Activated CD4-positive, alpha-beta T cell treated with anti-CD3 and anti-CD28 coated beads for 48 hours (primary cell): Measurements from ENCODE around the gene PRKAG2.
A peak's percentile ranks its signal among the peaks of the same experiment; 100 is the strongest.

Source experiments
- DNase-seq: peaks from one replicate; pipeline ENCODE4 v3.0.0-alpha.2; 2020

PRKAG2 gene

GRCh38 chr7:151814400-151815009 lies 62.4 kb downstream of the PRKAG2 start:
- DNase-seq, result no peak

- peak; percentile 14 for DNase-seq
Measured at GRCh38 chr7:151813997-151814396, 62.9 kb downstream of the PRKAG2 start.

DNA sequence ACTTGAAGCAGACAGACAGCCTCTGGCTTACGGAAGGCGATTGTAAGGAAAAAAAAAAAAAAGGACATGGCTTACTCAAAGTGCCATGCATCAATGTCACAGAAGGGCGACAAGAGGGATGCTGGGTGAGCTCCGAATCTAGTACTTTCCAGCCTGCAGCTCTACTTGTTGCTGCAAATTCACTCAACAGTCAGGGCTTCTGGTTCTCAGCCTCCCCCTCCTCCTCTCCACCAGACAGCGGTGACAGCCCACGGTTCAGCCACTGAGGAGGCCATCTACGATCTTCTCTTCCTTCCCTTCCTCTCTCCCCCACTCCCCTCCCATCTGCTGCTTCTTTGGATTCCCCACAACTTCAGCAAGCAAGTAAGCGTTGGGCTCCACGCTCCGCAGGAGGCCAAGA lies 63.5 kb downstream of the PRKAG2 start:
- DNase-seq, result no peak

DNA sequence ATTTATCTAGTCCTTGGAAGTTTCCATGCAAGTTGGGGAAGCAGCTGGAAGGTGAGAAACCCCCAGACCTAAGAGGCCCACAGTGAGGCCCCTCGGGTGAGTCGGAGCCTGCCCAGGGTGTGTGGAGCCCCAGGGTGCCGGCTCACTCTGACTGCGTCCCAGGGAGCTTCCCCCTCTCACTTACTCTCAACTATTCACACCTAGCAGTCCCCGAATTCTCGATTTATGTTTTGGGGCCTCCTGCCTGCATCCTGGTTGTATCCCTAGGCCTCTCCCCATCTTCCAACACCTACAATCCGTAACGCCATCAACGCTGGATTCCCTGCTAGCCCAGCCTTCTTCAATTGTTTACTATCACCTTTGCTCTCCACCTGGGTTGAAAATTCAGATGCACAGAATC lies 63.9 kb downstream of the PRKAG2 start:
- no peak for DNase-seq

DNA sequence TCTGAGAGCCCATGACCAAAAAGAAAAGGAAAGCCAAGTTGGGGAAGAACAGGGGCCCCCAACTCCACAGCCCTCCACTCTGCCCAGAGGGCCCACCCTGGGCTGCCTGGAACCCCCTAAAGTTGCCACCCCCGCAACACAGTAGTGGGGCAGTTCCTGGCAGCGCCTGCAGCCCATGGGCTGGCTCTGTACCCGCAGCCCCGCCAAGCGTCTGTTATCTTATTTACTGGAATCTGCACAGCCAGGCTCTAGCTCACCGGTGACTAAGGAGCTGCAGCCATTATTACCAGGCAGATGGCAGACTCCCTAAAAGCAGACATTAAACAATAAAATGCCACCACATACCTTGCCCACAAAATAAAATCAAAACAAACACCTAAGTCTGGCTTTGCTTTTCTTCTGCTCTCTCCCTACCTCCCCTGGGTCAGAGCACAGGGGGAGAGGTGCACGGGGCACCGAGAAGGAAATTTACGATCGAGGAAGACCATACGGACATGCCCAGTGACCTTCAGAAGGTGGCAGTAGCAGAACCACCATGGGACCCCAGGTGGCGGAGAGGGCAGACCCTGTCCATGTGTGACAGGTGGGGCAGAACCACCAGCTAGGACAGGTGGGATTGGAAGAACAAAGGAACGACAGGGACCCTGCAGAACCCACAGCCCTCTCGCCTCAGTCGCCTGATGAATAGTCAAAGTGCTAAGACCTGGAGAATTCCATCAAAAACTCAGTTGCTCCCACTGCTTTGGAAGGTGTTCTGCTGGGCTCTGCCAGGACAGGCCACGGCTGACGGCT lies 66.3 kb downstream of the PRKAG2 start:
- DNase-seq, result no peak

GRCh38 chr7:151809864-151810170 lies 67.1 kb downstream of the PRKAG2 start:
- DNase-seq, result no peak

GRCh38 chr7:151809146-151809863 lies 67.6 kb downstream of the PRKAG2 start:
- no peak for DNase-seq

DNA sequence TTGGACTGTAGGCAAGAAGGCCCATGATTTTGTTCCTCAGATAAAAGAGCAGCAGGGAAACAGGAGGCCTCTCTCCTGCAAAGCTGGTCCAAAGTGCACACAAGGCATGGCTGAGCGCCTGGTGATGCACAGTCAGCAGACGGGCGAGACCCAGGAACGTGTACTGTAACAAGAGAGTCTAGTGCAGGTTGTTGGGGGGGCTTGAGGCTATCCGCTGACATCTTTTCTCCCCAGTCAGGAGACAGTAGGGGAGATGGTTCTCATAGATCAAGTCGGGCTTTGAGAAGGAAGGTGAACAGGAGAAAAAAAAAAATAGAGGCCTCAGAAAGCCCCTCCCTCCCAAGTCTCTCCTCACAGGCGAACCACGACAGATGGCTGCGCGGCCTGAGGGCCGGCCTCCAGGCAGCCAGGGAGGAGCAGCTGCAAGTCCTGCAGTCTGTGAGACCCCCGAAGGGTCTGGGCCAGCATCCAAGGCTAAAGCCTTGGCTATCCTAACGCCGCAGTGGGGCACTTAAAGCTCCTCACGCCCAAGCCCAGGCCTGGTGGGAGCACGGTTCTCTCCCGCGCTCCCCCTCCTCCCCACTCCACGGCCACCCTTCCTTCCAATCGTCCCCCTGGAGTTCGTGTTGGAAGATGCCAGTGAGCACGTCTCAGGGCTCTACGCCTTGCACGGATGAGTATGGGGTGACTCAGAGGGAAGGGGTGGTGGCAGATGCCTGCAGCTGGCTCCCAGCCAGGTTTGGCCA lies 68.3 kb downstream of the PRKAG2 start:
- DNase-seq, result no peak

- no peak for DNase-seq
Measured at GRCh38 chr7:151807846-151808245, 69.1 kb downstream of the PRKAG2 start.

DNA sequence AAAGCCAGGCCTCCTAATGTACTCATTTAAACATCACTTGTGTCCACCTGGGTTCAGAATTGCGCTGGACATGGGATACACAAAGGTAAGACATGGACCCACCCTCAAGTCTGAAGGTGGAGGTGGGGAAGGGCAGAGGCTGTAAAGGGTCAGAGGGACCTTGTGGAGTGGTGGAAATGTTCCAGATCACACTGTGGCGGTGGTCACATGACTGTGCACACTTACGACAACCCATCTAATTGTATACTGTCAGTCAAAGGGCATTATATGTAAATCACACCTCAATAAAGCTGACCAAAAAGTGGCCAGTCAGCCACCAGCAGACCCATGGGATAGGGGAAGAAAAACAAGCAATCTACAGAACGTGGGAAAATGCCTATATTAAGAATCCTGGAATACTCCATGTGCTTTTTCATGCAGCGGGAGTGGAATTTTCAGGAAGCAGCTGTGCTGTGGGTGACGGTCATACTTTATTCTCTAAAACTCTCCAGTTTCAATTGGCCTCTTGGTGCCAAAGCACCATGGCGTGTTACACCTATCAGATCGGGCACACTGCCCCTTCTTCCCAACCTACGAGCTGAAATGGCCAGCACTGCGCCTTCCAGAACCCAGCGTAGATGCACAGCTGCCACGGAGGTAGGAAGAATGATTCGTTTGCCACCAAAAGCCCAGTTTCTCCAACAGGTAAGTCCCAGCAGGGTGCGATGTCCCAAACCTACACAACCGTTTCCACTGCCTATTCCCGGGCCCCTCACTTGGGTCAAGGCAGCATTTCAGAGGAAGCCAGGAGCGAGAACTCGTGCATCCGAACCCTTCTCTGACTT lies 69.8 kb downstream of the PRKAG2 start:
- no peak for DNase-seq

DNA sequence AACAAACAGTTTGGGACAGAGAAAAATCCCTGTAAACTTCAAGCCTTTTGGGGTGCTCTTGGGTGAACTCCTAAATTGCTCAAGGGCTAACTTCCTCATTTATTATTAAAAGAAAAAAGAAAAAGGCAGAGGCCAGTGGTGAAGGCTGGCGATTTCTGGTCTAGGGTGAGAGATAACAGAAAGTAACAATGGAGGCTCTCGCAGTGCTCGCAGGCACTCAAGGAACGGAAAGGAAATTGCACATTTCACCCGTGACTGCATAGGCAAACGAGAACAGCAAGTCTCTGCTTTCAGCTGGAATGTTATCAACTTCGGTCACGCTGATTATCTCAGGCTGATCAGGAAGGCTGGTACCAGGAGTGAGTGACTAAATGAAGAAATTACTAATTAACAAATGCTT lies 70.7 kb downstream of the PRKAG2 start:
- DNase-seq, result no peak

GRCh38 chr7:151805191-151805590 lies 71.7 kb downstream of the PRKAG2 start:
- no peak for DNase-seq

DNA sequence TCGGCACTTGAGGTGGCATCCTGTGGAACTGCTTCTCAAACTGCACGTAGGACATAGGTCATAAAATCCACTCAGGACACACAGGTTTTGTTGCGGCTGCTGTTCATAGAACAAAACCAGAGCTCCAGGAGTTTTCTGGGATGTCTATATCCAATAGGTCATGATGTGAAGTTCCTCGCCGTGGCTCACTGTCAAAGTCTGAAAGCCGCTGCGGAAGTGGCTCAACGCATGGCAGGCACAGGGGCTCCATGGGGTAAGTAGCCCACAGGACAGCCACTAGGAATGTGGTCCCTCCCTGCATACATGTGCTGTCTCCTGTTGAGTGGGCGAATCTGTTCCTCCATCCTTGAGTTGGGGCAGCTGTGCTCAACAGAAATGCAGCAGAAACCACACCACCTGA lies 72.2 kb downstream of the PRKAG2 start:
- DNase-seq, result no peak

DNA sequence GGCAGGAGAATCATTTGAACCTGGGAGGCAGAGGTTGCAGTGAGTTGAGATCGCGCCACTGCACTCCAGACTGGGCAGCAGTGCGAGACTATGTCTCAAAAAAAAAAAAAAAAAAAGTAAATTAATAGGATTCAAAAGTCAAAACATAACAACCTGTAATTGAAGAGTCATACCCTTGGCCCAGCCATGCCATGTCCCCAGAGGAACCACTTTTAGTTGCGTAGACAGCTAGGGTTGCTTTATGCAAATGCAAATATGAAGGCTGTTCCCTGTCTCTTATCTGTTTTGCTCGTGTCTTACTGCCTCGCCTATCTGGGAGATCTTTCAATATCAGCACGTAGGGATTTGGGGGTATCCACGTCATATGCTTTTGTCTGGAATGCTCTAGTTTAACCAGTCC lies 73.1 kb downstream of the PRKAG2 start:
- DNase-seq, result no peak

GRCh38 chr7:151802469-151802846 lies 74.5 kb downstream of the PRKAG2 start:
- DNase-seq, result no peak

- DNase-seq, result no peak
Measured at GRCh38 chr7:151801782-151802468, 75.0 kb downstream of the PRKAG2 start.

DNA sequence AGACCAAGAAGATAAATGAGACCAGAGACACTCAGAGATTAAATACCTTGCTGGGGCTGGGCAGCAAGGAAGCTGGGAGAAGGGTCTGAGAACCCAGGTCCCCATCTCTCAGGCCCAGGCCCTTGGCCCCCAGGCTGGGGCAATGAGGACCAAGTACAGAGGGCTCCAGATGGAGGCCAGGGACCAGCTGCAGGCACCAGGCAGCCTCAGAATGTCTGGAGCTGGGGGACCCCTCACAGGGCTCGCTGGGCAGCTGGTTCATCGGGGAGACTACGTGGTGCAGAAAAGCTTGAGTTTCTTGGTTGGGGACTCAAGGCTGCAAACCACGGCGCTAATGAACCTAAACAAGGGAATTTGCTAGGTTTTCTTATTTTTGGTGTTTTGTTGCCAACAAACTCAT lies 75.6 kb downstream of the PRKAG2 start:
- DNase-seq, result no peak

GRCh38 chr7:151800861-151801260 lies 76.1 kb downstream of the PRKAG2 start:
- DNase-seq, result no peak

- DNase-seq, result no peak
Measured at GRCh38 chr7:151800391-151800790, 76.5 kb downstream of the PRKAG2 start.

DNA sequence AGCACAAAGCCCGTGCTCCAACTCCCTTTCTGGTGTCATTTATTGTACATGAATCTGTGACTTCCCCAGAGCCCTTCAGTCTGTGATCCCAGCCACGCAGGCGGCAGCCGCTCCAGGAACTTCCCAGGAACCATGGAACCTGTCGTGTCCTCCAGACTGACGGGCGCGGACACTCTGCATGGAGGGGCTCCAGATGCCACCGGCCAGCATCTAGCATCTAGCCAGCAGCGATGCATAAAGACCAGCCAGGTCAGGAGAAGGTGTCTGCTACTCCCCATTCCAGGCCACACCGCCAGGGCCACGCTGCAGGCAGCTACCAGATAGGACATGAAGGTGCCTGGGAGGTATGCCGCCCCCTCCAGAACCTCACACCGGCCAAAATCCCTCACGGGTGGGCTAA lies 77.4 kb downstream of the PRKAG2 start:
- no peak for DNase-seq

DNA sequence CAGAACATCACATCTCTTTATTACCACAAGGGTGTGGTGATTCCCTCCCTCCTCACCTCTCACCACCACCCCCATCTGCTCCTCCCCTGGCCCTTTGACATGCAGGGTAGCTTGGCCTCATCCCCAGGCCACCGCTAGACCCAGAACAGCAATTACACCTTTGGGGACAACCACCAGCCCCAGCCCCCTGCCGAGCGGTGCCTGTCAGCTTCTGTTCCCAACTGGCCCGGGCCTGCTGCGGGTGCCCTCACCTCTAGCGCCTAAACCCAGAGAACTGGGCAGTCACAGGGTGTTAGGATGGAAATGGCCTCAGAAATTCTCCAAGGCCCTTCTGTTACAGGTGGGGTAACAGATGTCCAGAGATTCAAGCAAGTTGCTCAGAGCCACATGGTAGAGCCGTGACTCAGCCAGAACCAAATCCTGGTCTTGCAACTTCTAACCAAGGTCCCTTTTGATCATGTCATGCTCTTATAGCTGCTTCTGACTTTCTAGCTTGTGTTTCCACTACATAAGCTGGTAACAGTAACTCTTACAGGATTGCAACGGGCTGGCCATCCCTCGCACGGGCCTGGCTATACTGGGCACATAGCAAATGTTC lies 78.0 kb downstream of the PRKAG2 start:
- no peak for DNase-seq
